HepG2 (cell line): ENCODE results near the gene TSPAN15.

ENCODE experiments used
- ESRRA ChIP-seq: sonication (generic); formaldehyde crosslinking; IDR thresholded peaks from 2 replicates; pipeline ENCODE4 v1.5.1; 2020; ENCODE audit warnings: mild to moderate bottlenecking, low read depth, missing genetic modification reagents
- ETS1 ChIP-seq: sonication (generic); formaldehyde crosslinking; IDR thresholded peaks from 2 replicates; pipeline ENCODE4 v1.4.0; 2020; ENCODE audit warnings: missing genetic modification reagents
- HMG20A ChIP-seq: IDR thresholded peaks from 2 replicates; pipeline ENCODE4 v1.6.1; 2016; ENCODE audit warnings: borderline replicate concordance
- HMG20B ChIP-seq: conservative IDR thresholded peaks from 2 replicates; pipeline ENCODE4 v1.6.1; 2016; ENCODE audit warnings: missing genetic modification reagents, missing compliant biosample characterization
- HNRNPUL1 ChIP-seq: fragments of 200-400 bp; formaldehyde crosslinking; IDR thresholded peaks from 2 replicates; pipeline ENCODE4 v1.6.1; 2017; ENCODE audit warnings: low read depth, mild to moderate bottlenecking, low read length, moderate library complexity
- JUND ChIP-seq: sonication (generic); formaldehyde crosslinking; IDR thresholded peaks from 2 replicates; pipeline ENCODE4 v1.8.0; 2022; ENCODE audit warnings: mild to moderate bottlenecking, missing genetic modification reagents
- STAT6 ChIP-seq: sonication (generic); formaldehyde crosslinking; IDR thresholded peaks from 2 replicates; pipeline ENCODE4 v1.4.0; 2020; ENCODE audit warnings: missing genetic modification reagents, mild to moderate bottlenecking, borderline replicate concordance
- ZBTB1 ChIP-seq: sonication (generic); formaldehyde crosslinking; IDR thresholded peaks from 2 replicates; pipeline ENCODE4 v1.4.0; 2020; ENCODE audit warnings: missing genetic modification reagents, borderline replicate concordance
- ZBTB34 ChIP-seq: sonication (generic); formaldehyde crosslinking; IDR thresholded peaks from 2 replicates; pipeline ENCODE4 v1.8.0; 2022; ENCODE audit warnings: mild to moderate bottlenecking, missing genetic modification reagents
- ZNF10 ChIP-seq: sonication (generic); formaldehyde crosslinking; IDR thresholded peaks from 2 replicates; pipeline ENCODE4 v1.4.0; 2020; ENCODE audit warnings: mild to moderate bottlenecking, low read depth, missing genetic modification reagents, borderline replicate concordance
- TF ChIP-seq, protein P1 (sequence below): sonication (generic); formaldehyde crosslinking; IDR thresholded peaks from 2 replicates; pipeline ENCODE4 v1.5.0; 2020; ENCODE audit warnings: mild to moderate bottlenecking, missing genetic modification reagents
- TF ChIP-seq, protein P2 (sequence below): sonication (generic); formaldehyde crosslinking; IDR thresholded peaks from 2 replicates; pipeline ENCODE4 v1.9.0; 2021; ENCODE audit warnings: missing genetic modification reagents, mild to moderate bottlenecking, borderline replicate concordance

- TF ChIP-seq HMG20A (CRISPR knock-in tag), result no peak
- TF ChIP-seq ZBTB1 (CRISPR knock-in tag), result no peak
- TF ChIP-seq, protein P1, sequence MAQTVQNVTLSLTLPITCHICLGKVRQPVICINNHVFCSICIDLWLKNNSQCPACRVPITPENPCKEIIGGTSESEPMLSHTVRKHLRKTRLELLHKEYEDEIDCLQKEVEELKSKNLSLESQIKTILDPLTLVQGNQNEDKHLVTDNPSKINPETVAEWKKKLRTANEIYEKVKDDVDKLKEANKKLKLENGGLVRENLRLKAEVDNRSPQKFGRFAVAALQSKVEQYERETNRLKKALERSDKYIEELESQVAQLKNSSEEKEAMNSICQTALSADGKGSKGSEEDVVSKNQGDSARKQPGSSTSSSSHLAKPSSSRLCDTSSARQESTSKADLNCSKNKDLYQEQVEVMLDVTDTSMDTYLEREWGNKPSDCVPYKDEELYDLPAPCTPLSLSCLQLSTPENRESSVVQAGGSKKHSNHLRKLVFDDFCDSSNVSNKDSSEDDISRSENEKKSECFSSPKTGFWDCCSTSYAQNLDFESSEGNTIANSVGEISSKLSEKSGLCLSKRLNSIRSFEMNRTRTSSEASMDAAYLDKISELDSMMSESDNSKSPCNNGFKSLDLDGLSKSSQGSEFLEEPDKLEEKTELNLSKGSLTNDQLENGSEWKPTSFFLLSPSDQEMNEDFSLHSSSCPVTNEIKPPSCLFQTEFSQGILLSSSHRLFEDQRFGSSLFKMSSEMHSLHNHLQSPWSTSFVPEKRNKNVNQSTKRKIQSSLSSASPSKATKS (CRISPR knock-in tag), result no peak
- no peak for TF ChIP-seq HNRNPUL1
- no peak for TF ChIP-seq STAT6 (CRISPR knock-in tag)
- TF ChIP-seq ESRRA, result no peak
- TF ChIP-seq, protein P2, sequence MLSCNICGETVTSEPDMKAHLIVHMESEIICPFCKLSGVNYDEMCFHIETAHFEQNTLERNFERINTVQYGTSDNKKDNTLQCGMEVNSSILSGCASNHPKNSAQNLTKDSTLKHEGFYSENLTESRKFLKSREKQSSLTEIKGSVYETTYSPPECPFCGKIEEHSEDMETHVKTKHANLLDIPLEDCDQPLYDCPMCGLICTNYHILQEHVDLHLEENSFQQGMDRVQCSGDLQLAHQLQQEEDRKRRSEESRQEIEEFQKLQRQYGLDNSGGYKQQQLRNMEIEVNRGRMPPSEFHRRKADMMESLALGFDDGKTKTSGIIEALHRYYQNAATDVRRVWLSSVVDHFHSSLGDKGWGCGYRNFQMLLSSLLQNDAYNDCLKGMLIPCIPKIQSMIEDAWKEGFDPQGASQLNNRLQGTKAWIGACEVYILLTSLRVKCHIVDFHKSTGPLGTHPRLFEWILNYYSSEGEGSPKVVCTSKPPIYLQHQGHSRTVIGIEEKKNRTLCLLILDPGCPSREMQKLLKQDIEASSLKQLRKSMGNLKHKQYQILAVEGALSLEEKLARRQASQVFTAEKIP (CRISPR knock-in tag), result no peak
- TF ChIP-seq ETS1 (CRISPR knock-in tag), result no peak
- TF ChIP-seq ZBTB34 (CRISPR knock-in tag), result no peak
- no peak for TF ChIP-seq JUND (CRISPR knock-in tag)
- no peak for TF ChIP-seq HMG20B (CRISPR knock-in tag)
- no peak for TF ChIP-seq ZNF10
These were observed 1.4 kb upstream of the TSPAN15 start for GRCh38 chr10:69449841-69450240.
